ENCODE data around the gene KCNQ5.

KCNQ5 gene

GRCh38 chr6:73203098-73203497, 581.2 kb downstream of the KCNQ5 start:
- no peaks in the 10 kb centered on the region for H3K27me3 ChIP-seq (ENCODE audit: insufficient read depth, poor library complexity, severe bottlenecking)
- no peak overlapping the region for H3K4me3 ChIP-seq (ENCODE audit: severe bottlenecking)
- H3K36me3 ChIP-seq (ENCODE audit: low read depth), result no peaks in the 10 kb centered on the region
- H3K27ac ChIP-seq (ENCODE audit: poor library complexity, severe bottlenecking), result no peak overlapping the region
- no peaks in the 10 kb centered on the region for H3K9me3 ChIP-seq (ENCODE audit: severe bottlenecking)
- H3K4me1 ChIP-seq (ENCODE audit: insufficient read depth, poor library complexity, severe bottlenecking), result no peaks in the 10 kb centered on the region
- ATAC-seq (ENCODE audit: low read depth) (no peak), DNase-seq (ENCODE audit: low spot score) (no peak)
- TF ChIP-seq CTCF (IDR thresholded peaks at IDR 0.05; ENCODE audit: poor library complexity, severe bottlenecking), result no peak

- ATAC-seq (ENCODE audit: low read depth) (no peak), DNase-seq (ENCODE audit: low spot score) (no peak)
- no peak for TF ChIP-seq CTCF (IDR thresholded peaks at IDR 0.05; ENCODE audit: poor library complexity, severe bottlenecking)
- no peak overlapping the region for H3K4me3 ChIP-seq (ENCODE audit: severe bottlenecking)
- no peaks in the 10 kb centered on the region for H3K9me3 ChIP-seq (ENCODE audit: severe bottlenecking)
- no peaks in the 10 kb centered on the region for H3K27me3 ChIP-seq (ENCODE audit: insufficient read depth, poor library complexity, severe bottlenecking)
- no peak overlapping the region for H3K27ac ChIP-seq (ENCODE audit: poor library complexity, severe bottlenecking)
- no peaks in the 10 kb centered on the region for H3K36me3 ChIP-seq (ENCODE audit: low read depth)
- H3K4me1 ChIP-seq (ENCODE audit: insufficient read depth, poor library complexity, severe bottlenecking), result no peaks in the 10 kb centered on the region
Measured at GRCh38 chr6:73204252-73204651, 582.4 kb downstream of the KCNQ5 start.

GRCh38 chr6:73207221-73207837, 585.5 kb downstream of the KCNQ5 start:
- ATAC-seq (ENCODE audit: low read depth) (0 out of 3 replicates have a peak, but pooled peaks have one; percentile 27), DNase-seq (ENCODE audit: low spot score) (no peak)
- H3K27me3 ChIP-seq (ENCODE audit: insufficient read depth, poor library complexity, severe bottlenecking), result no peaks in the 10 kb centered on the region
- H3K9me3 ChIP-seq (ENCODE audit: severe bottlenecking), result no peaks in the 10 kb centered on the region
- no peak overlapping the region for H3K4me3 ChIP-seq (ENCODE audit: severe bottlenecking)
- no peak for TF ChIP-seq CTCF (IDR thresholded peaks at IDR 0.05; ENCODE audit: poor library complexity, severe bottlenecking)
- H3K27ac ChIP-seq (ENCODE audit: poor library complexity, severe bottlenecking), result no peak overlapping the region
- H3K4me1 ChIP-seq (ENCODE audit: insufficient read depth, poor library complexity, severe bottlenecking), result no peaks in the 10 kb centered on the region
- H3K36me3 ChIP-seq (ENCODE audit: low read depth), result no peaks in the 10 kb centered on the region

GRCh38 chr6:73209117-73209516, 587.3 kb downstream of the KCNQ5 start:
- no peak for ATAC-seq (ENCODE audit: low read depth)
- no peak for TF ChIP-seq CTCF (IDR thresholded peaks at IDR 0.05; ENCODE audit: poor library complexity, severe bottlenecking)

GRCh38 chr6:73216859-73217258, 595.0 kb downstream of the KCNQ5 start:
- no peaks in the 10 kb centered on the region for H3K4me1 ChIP-seq (ENCODE audit: insufficient read depth, poor library complexity, severe bottlenecking)
- no peak overlapping the region for H3K27ac ChIP-seq (ENCODE audit: poor library complexity, severe bottlenecking)
- H3K4me3 ChIP-seq (ENCODE audit: severe bottlenecking), result no peak overlapping the region
- no peaks in the 10 kb centered on the region for H3K36me3 ChIP-seq (ENCODE audit: low read depth)
- no peak for DNase-seq (ENCODE audit: low spot score)
- no peak for TF ChIP-seq CTCF (IDR thresholded peaks at IDR 0.05; ENCODE audit: poor library complexity, severe bottlenecking)
- no peaks in the 10 kb centered on the region for H3K9me3 ChIP-seq (ENCODE audit: severe bottlenecking)
- no peaks in the 10 kb centered on the region for H3K27me3 ChIP-seq (ENCODE audit: insufficient read depth, poor library complexity, severe bottlenecking)
- no peak for ATAC-seq (ENCODE audit: low read depth)

More at GRCh38 chr6:73209117-73209516, 587.3 kb downstream of the KCNQ5 start:
- Histone ChIP-seq H3K4me3 (ENCODE audit: severe bottlenecking) (no peak overlapping the region), H3K9me3 (ENCODE audit: severe bottlenecking) (no peaks in the 10 kb centered on the region), H3K4me1 (ENCODE audit: insufficient read depth, poor library complexity, severe bottlenecking) (no peaks in the 10 kb centered on the region), H3K27me3 (ENCODE audit: insufficient read depth, poor library complexity, severe bottlenecking) (no peaks in the 10 kb centered on the region), H3K36me3 (ENCODE audit: low read depth) (no peaks in the 10 kb centered on the region), H3K27ac (ENCODE audit: poor library complexity, severe bottlenecking) (no peak overlapping the region)
- DNase-seq (ENCODE audit: low spot score), result no peak

Measured in RWPE2 (cell line).